Pancreas (tissue), 10 donors: ENCODE measurements around the gene PSD. TPM values are rescaled to one million over a fixed set of nuclear protein-coding genes. Genes with fewer than 3 reads are reported as not detected.

Source experiments
- ATAC-seq, 4 donors: fragments of 200-7000 bp; cut with Tn5 transposase; one replicate each; pipeline versions ENCODE4 v1.8.0 to v1.9.1; 2020; ENCODE audit warnings: mild to moderate bottlenecking in 4 of 4, moderate library complexity in 4 of 4
- DNase-seq, 6 donors: peaks; one replicate each; pipeline ENCODE4 v3.0.0-alpha.2; 2020
- FAIRE-seq: peaks from 2 replicates; lab custom pipeline; 2012; peaks lifted over from hg19 to GRCh38; lab: Jason Lieb, UNC
- H3K27ac ChIP-seq, 4 donors: fragments of 200-600 bp; sonication (generic); 1 replicate in 3 of 4; 2 replicates in 1 of 4; pipeline versions ENCODE4 v1.5.0 to v1.8.0; 2020
- H3K27me3 ChIP-seq, 4 donors: fragments of 200-600 bp; one replicate each; pipeline ENCODE4 v1.8.0; 2021
- H3K36me3 ChIP-seq, 3 donors: fragments of 200-600 bp; sonication (generic) in 1 of 3; one replicate each; pipeline versions ENCODE4 v1.5.0 to v1.8.0; 2020 to 2021
- H3K4me1 ChIP-seq, 3 donors: fragments of 200-600 bp; one replicate each; pipeline ENCODE4 v1.8.0; 2021
- H3K4me3 ChIP-seq, 4 donors: fragments of 200-600 bp; sonication (generic) in 2 of 4; one replicate each; pipeline versions ENCODE4 v1.5.0 to v1.8.0; 2020 to 2021
- H3K9me3 ChIP-seq, 4 donors: fragments of 200-600 bp; one replicate each; pipeline ENCODE4 v1.8.0; 2021
- CTCF ChIP-seq, 4 donors: fragments of 200-600 bp; sonication (generic) in 3 of 4; IDR thresholded peaks; one replicate each; pipeline versions ENCODE4 v1.5.0 to v1.8.0; 2021; ENCODE audit warnings: antibody characterized with exemption in 4 of 4
- WGBS, 2 donors: extraction: QIAGEN DNeasy Blood & Tissue Kit; methylation state at CpG; one replicate each; pipeline ENCODE4 v1.1.7; 2013; 5-methylcytosine and 5-hydroxymethylcytosine counted together
- intact Hi-C, 3 donors: fragments of 100-400 bp; cut with DNase I; formaldehyde crosslinking; loops; one replicate each; pipeline versions ENCODE4 v1.11.1 to v1.14.2; 2022
- microRNA-seq, 2 donors: library from miRNA; unstranded; fragments of <30 nt; microRNA quantifications; one replicate each; pipeline versions ENCODE4 to v1.1.0, GENCODE V29; 2019 to 2020
- polyA plus RNA-seq, 2 donors: library from polyadenylated mRNA; stranded (reverse); fragments of 200-250 nt; gene quantifications; one replicate each; pipeline ENCODE4 v1.2.3, GENCODE V29; 2013
- total RNA-seq, 6 donors: library from RNA; stranded (reverse); fragmentation: NEBNext Ultra II Directional in 4 of 6; extraction: Animal tissue kit (Norgen Biotek cat#: 25700) in 4 of 6; gene quantifications; one replicate each; pipeline versions ENCODE4 v1.2.1 to v1.2.4, GENCODE V29; 2021 to 2023
- donor health status: healthy with polysubstance abuse.
- donor health status: DM: no; HTN: no; CAD: no; lungs with moderate emphysema.
- donor health status: DM: no; HTN: no; CAD: no.
- donor health status: control.
- donor health status: control.
- donor health status: Bipolar disorder and iron deficiency.
- donor health status: DM: yes; HTN: yes; CAD: no.
- donor health status: DM: no; HTN: no; CAD: no.
- donor health status: DM: no; HTN: no; CAD: no.
- donor health status: DM: yes; HTN: yes; CAD: no.

The PSD gene
- total and polyA plus RNA-seq, 8 donors: 2.1 to 30.9 (median 5.2) TPM

- peaks cover 5 to 56% (median 11%) of the 10 kb centered on the region in 3 donors for H3K36me3 ChIP-seq
- ATAC-seq: no peak
These were observed 64.1 kb downstream of the PSD start for GRCh38 chr10:102354451-102354850.

More at GRCh38 chr10:102354451-102354850, 64.1 kb downstream of the PSD start:
- H3K27me3 ChIP-seq: no peaks in the 10 kb centered on the region
- FAIRE-seq (no peak), DNase-seq (no peak)
- no peaks in the 10 kb centered on the region for H3K4me1 ChIP-seq
- no peak for TF ChIP-seq CTCF (IDR thresholded peaks at IDR 0.05)
- WGBS, 2 donors: 85 to 92% methylated on average over 3 of the region's 3 CpGs
- intact Hi-C loops: loop anchor here in 2 of 3 donors (5.0 kb wide), 2 partner anchors 122 to 127 kb away; partner anchors contain the start of gene ELOVL3 (in 1 of the 2)
- H3K9me3 ChIP-seq: no peaks in the 10 kb centered on the region
- H3K27ac ChIP-seq: no peak overlapping the region
- H3K4me3 ChIP-seq: no peak overlapping the region

Small RNA genes lying within 50 kb of the gene (microRNA-seq; reads per million reads assigned to microRNA genes)
- 2,627 to 4,459 reads per million in 2 donors for gene MIR146B

Other genes with a start within 250 kb of the PSD start
- not detected for gene ELOVL3, start 192.5 kb downstream of the PSD start, total RNA-seq
- gene ELOVL3, start 192.5 kb downstream of the PSD start, polyA plus RNA-seq: under 1 TPM in 1 of 2 donors, not detected in 1; 0.16 TPM
- not detected for gene PITX3, start 177.3 kb downstream of the PSD start, total RNA-seq
- not detected for gene PITX3, start 177.3 kb downstream of the PSD start, polyA plus RNA-seq
- 10 to 100 TPM; 14.9 to 27.6 (median 18.5) TPM for gene GBF1, start 173.3 kb downstream of the PSD start, total RNA-seq
- gene GBF1, start 173.3 kb downstream of the PSD start, polyA plus RNA-seq: 10 to 100 TPM; 17.7 to 18.8 TPM
- 10 to 100 TPM; 17.0 to 44.3 (median 22.0) TPM for gene NFKB2, start 23.1 kb downstream of the PSD start, total RNA-seq
- 10 to 100 TPM; 44.7 to 58.0 TPM for gene NFKB2, start 23.1 kb downstream of the PSD start, polyA plus RNA-seq
- 10 to 100 TPM in 5 of 6 donors, 1 to 10 TPM in 1; 10.0 to 13.6 (median 10.7) TPM for gene FBXL15, start 2.1 kb upstream of the PSD start, total RNA-seq
- 10 to 100 TPM; 15.7 to 24.2 TPM for gene FBXL15, start 2.1 kb upstream of the PSD start, polyA plus RNA-seq
- 10 to 100 TPM; 18.9 to 25.3 (median 20.6) TPM for gene CUEDC2, start 13.8 kb upstream of the PSD start, total RNA-seq
- gene CUEDC2, start 13.8 kb upstream of the PSD start, polyA plus RNA-seq: 10 to 100 TPM; 27.1 to 51.5 TPM
- gene C10orf95, start 32.8 kb upstream of the PSD start, total RNA-seq: 1 to 10 TPM in 2 of 6 donors, under 1 TPM in 4; 0.37 to 1.1 (median 0.44) TPM
- 1 to 10 TPM in 1 of 2 donors, under 1 TPM in 1; 0.46 to 1.2 TPM for gene C10orf95, start 32.8 kb upstream of the PSD start, polyA plus RNA-seq
- 10 to 100 TPM; 22.4 to 40.9 (median 27.4) TPM for gene ACTR1A, start 83.9 kb upstream of the PSD start, total RNA-seq
- gene ACTR1A, start 83.9 kb upstream of the PSD start, polyA plus RNA-seq: 10 to 100 TPM; 33.6 to 38.1 TPM
- 1 to 10 TPM; 1.9 to 7.8 (median 3.6) TPM for gene SUFU, start 85.2 kb upstream of the PSD start, total RNA-seq
- gene SUFU, start 85.2 kb upstream of the PSD start, polyA plus RNA-seq: 1 to 10 TPM; 2.6 to 2.7 TPM
- gene TRIM8, start 225.7 kb upstream of the PSD start, total RNA-seq: 100 to 1,000 TPM in 1 of 6 donors, 10 to 100 TPM in 5; 65.2 to 106 (median 76.7) TPM
- 10 to 100 TPM; 42.2 to 53.2 TPM for gene TRIM8, start 225.7 kb upstream of the PSD start, polyA plus RNA-seq